Natural killer cell (primary cell): ENCODE data around the gene FNDC3B. TPM values are rescaled to one million over a fixed set of nuclear protein-coding genes. Genes with fewer than 3 reads are reported as not detected.

Experiments used
- ATAC-seq, 3 donors: fragments of 150-1000 bp in 2 of 3; fragments of 200-7000 bp in 1 of 3; cut with Tn5 transposase; 1 replicate in 1 of 3; 2 replicates in 2 of 3; pipeline ENCODE4 v1.10.0; 2021; ENCODE audit warnings: mild to moderate bottlenecking in 2 of 3, moderate library complexity in 2 of 3
- DNase-seq, 2 donors: peaks; one replicate each; pipeline versions ENCODE4 v3.0.0 to v3.0.0-alpha.2; 2013 to 2021; ENCODE audit warnings: mixed read lengths in 1 of 2
- H3K27ac ChIP-seq: one replicate; pipeline ENCODE4 v1.5.1; 2013; ENCODE audit warnings: mild to moderate bottlenecking, low read length
- H3K27me3 ChIP-seq: one replicate; pipeline ENCODE4 v1.6.1; 2013; ENCODE audit warnings: low read length; ENCODE audit not compliant: control insufficient read depth, insufficient read depth
- H3K36me3 ChIP-seq: one replicate; pipeline ENCODE4 v1.6.1; 2013; ENCODE audit warnings: low read length; ENCODE audit not compliant: control insufficient read depth, insufficient read depth
- H3K4me1 ChIP-seq: one replicate; pipeline ENCODE4 v1.6.1; 2013; ENCODE audit warnings: low read length; ENCODE audit not compliant: control insufficient read depth, insufficient read depth
- H3K4me3 ChIP-seq: one replicate; pipeline ENCODE4 v1.5.1; 2013; ENCODE audit warnings: low read length
- H3K9me3 ChIP-seq: one replicate; pipeline ENCODE4 v1.6.1; 2013; ENCODE audit warnings: low read length; ENCODE audit not compliant: control insufficient read depth, insufficient read depth
- H3K27ac Mint-ChIP-seq, 2 donors: one replicate each; pipeline ENCODE4 v1.8.0; 2022; ENCODE audit warnings: mild to moderate bottlenecking in 2 of 2, mixed read lengths in 2 of 2, moderate library complexity in 1 of 2
- H3K27me3 Mint-ChIP-seq, 2 donors: one replicate each; pipeline ENCODE4 v1.8.0; 2022; ENCODE audit warnings: low read depth in 2 of 2, mixed read lengths in 2 of 2
- H3K36me3 Mint-ChIP-seq: one replicate; pipeline ENCODE4 v1.8.0; 2022; ENCODE audit warnings: mixed read lengths
- H3K4me1 Mint-ChIP-seq, 2 donors: one replicate each; pipeline ENCODE4 v1.8.0; 2022; ENCODE audit warnings: mixed read lengths in 2 of 2
- H3K4me3 Mint-ChIP-seq: one replicate; pipeline ENCODE4 v1.8.0; 2022; ENCODE audit warnings: mild to moderate bottlenecking, moderate library complexity, mixed read lengths
- H3K9me3 Mint-ChIP-seq, 2 donors: one replicate each; pipeline ENCODE4 v1.8.0; 2022; ENCODE audit warnings: mixed read lengths in 2 of 2
- CTCF ChIP-seq: fragments of 200-600 bp; IDR thresholded peaks from one replicate; pipeline ENCODE4 v1.8.0; 2022; ENCODE audit warnings: antibody characterized with exemption
- WGBS: methylation state at CpG from one replicate; pipeline ENCODE4 v1.1.7; 2013; ENCODE audit warnings: missing lambda C conversion rate; ENCODE audit not compliant: insufficient coverage; 5-methylcytosine and 5-hydroxymethylcytosine counted together
- intact Hi-C: fragments of 100-400 bp; cut with micrococcal nuclease; formaldehyde crosslinking; loops from one replicate; pipeline ENCODE4 v1.14.2; 2022
- total RNA-seq, 4 donors: library from RNA; stranded (reverse); fragments of 120-200 nt in 1 of 4; gene quantifications; one replicate each; pipeline versions ENCODE4 v1.2.3 to v1.2.4, GENCODE V29; 2013 to 2022

Gene FNDC3B
- total RNA-seq, 3 donors from 2014 or later (not counting 1 experiment from before 2014, with no cell fraction given), result 154 to 214 (median 206) TPM

- no peaks in the 10 kb centered on the region for H3K36me3 ChIP-seq
- DNase-seq, result no peak
- Mint-ChIP-seq H3K27ac (peak overlapping the region; percentile 88 to 93), H3K36me3 (no peaks in the 10 kb centered on the region), H3K4me3 (no peak overlapping the region), H3K27me3 (no peaks in the 10 kb centered on the region), H3K4me1 (peaks cover 74 to 89% of the 10 kb centered on the region in 2 donors), H3K9me3 (no peaks in the 10 kb centered on the region)
- no peak for ATAC-seq
- 97% methylated on average over 7 of the region's 8 CpGs for WGBS
- peaks cover 37% of the 10 kb centered on the region for H3K4me1 ChIP-seq
- intact Hi-C loops, result no loop called here
- no peak for TF ChIP-seq CTCF
- H3K27ac ChIP-seq, result no peak overlapping the region
- H3K27me3 ChIP-seq, result no peaks in the 10 kb centered on the region
- H3K4me3 ChIP-seq, result no peak overlapping the region
- H3K9me3 ChIP-seq, result no peaks in the 10 kb centered on the region
Measured at GRCh38 chr3:172155897-172156585, 116.7 kb downstream of the FNDC3B start.

- no peak for TF ChIP-seq CTCF
- Histone ChIP-seq H3K4me3 (no peak overlapping the region), H3K9me3 (no peaks in the 10 kb centered on the region), H3K27ac (no peak overlapping the region), H3K36me3 (no peaks in the 10 kb centered on the region), H3K27me3 (no peaks in the 10 kb centered on the region), H3K4me1 (peaks cover 37% of the 10 kb centered on the region)
- no peaks in the 10 kb centered on the region for H3K36me3 Mint-ChIP-seq
- no peak for ATAC-seq
- intact Hi-C loops, result no loop called here
- no peak for DNase-seq
- H3K27me3 Mint-ChIP-seq, result no peaks in the 10 kb centered on the region
- peaks cover 76 to 89% of the 10 kb centered on the region in 2 donors for H3K4me1 Mint-ChIP-seq
- 95% methylated on average over 5 of the region's 5 CpGs for WGBS
- H3K9me3 Mint-ChIP-seq, result no peaks in the 10 kb centered on the region
- peak overlapping the region; percentile 88 to 93 for H3K27ac Mint-ChIP-seq
- no peak overlapping the region for H3K4me3 Mint-ChIP-seq
Measured at GRCh38 chr3:172156586-172156955, 117.2 kb downstream of the FNDC3B start.

GRCh38 chr3:172157564-172158258 lies 118.3 kb downstream of the FNDC3B start:
- DNase-seq, result no peak
- no peak overlapping the region for H3K4me3 Mint-ChIP-seq
- Histone ChIP-seq H3K27me3 (no peaks in the 10 kb centered on the region), H3K4me1 (peaks cover 31% of the 10 kb centered on the region), H3K36me3 (no peaks in the 10 kb centered on the region), H3K9me3 (no peaks in the 10 kb centered on the region), H3K4me3 (no peak overlapping the region), H3K27ac (no peak overlapping the region)
- peak overlapping the region; percentile 3 to 88 for H3K27ac Mint-ChIP-seq
- H3K36me3 Mint-ChIP-seq, result no peaks in the 10 kb centered on the region
- H3K4me1 Mint-ChIP-seq, result peaks cover 76 to 85% of the 10 kb centered on the region in 2 donors
- ATAC-seq, result no peak
- WGBS, result 94% methylated on average over 3 of the region's 3 CpGs
- no peaks in the 10 kb centered on the region for H3K9me3 Mint-ChIP-seq
- intact Hi-C loops, result no loop called here
- H3K27me3 Mint-ChIP-seq, result no peaks in the 10 kb centered on the region
- no peak for TF ChIP-seq CTCF
